ENCODE data around the gene ADAP1.

GRCh38 chr7:926061-927030 lies 28.1 kb downstream of the ADAP1 start:
- TF ChIP-seq SP1 (IDR thresholded peaks at IDR 0.05; ENCODE audit: low read depth, low read length) (no peak), CTCF (IDR thresholded peaks at IDR 0.05; ENCODE audit: control extremely low read depth in 1 of 3, insufficient read depth in 1 of 3, low read depth in 1 of 3, low read length in 3 of 3) (no peak), SRF (IDR thresholded peaks at IDR 0.05; ENCODE audit: low read depth, low read length) (no peak), RAD21 (IDR thresholded peaks at IDR 0.05 in 1 of 2, conservative IDR thresholded peaks at IDR 0.05 in 1 of 2; ENCODE audit: low read depth in 2 of 2, low read length in 2 of 2) (no peak)
